HL-60 (cell line): ENCODE results near the gene CMIP.

ENCODE experiments used
- CTCF ChIP-seq: IDR thresholded peaks from one replicate; pipeline ENCODE4 v1.5.1; 2011; ENCODE audit warnings: low read length, control low read depth, inconsistent platforms; ENCODE audit not compliant: insufficient read depth
- GABPA ChIP-seq: IDR thresholded peaks from 2 replicates; pipeline ENCODE4 v1.6.1; 2012; ENCODE audit warnings: low read depth

DNA sequence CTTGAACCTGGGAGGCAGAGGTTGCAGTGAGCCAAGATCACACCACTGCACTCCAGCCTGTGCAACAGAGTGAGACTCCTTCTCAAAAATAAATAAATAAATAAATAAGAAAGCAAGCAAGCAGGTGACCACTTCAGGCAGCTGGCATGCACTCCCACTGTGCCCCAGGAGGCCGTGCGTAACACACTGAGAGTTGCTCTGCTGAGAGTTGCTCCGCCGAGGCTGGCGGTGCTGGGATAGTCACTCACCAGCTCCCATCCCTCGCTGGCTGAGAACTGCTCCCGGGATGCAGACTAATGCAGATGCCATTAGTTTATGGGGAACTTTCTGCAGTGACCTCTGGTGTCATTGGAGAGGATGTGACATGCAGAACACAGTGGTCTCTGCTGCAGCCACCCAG is 228.8 kb downstream of the CMIP start:
- TF ChIP-seq CTCF (no peak), GABPA (no peak)
